ENCODE measurements around the gene LPO. TPM values are rescaled to one million over a fixed set of nuclear protein-coding genes. Genes with fewer than 3 reads are reported as not detected.

LPO gene
- total RNA-seq, 1 experiment from 2014 or later, result 0.05 TPM

- DNase-seq (ENCODE audit: low read depth), result no peak
These were observed 38.9 kb downstream of the LPO start for GRCh38 chr17:58277107-58277801.

- DNase-seq (ENCODE audit: low read depth), result no peak
These were observed 39.6 kb downstream of the LPO start for GRCh38 chr17:58277802-58278595.

GRCh38 chr17:58278661-58279015 is 40.3 kb downstream of the LPO start:
- DNase-seq (ENCODE audit: low read depth), result no peak

GRCh38 chr17:58279016-58279711 is 40.8 kb downstream of the LPO start:
- no peak for DNase-seq (ENCODE audit: low read depth)

GRCh38 chr17:58279736-58280479 is 41.5 kb downstream of the LPO start:
- no peak for DNase-seq (ENCODE audit: low read depth)

GRCh38 chr17:58280480-58281217 is 42.3 kb downstream of the LPO start, which contains the start of gene MPO:
Gene MPO (minus strand): TSS chr17:58280935. CDS start chr17:58280758, 177 bp downstream.
- no peak for DNase-seq (ENCODE audit: low read depth)

- DNase-seq (ENCODE audit: low read depth), result no peak
These were observed 43.2 kb downstream of the LPO start for GRCh38 chr17:58281511-58282011.

- DNase-seq (ENCODE audit: low read depth), result no peak
These were observed 44.1 kb downstream of the LPO start for GRCh38 chr17:58282442-58282841.

GRCh38 chr17:58283674-58284612 is 45.6 kb downstream of the LPO start:
- DNase-seq (ENCODE audit: low read depth), result no peak

GRCh38 chr17:58284613-58285421 is 46.4 kb downstream of the LPO start:
- DNase-seq (ENCODE audit: low read depth), result no peak

GRCh38 chr17:58285422-58285810 is 47.0 kb downstream of the LPO start:
- DNase-seq (ENCODE audit: low read depth), result no peak

- no peak for DNase-seq (ENCODE audit: low read depth)
These were observed 51.5 kb downstream of the LPO start for GRCh38 chr17:58289869-58290268.

GRCh38 chr17:58291246-58291645 is 52.9 kb downstream of the LPO start:
- no peak for DNase-seq (ENCODE audit: low read depth)

GRCh38 chr17:58294034-58294433 is 55.6 kb downstream of the LPO start:
- no peak for DNase-seq (ENCODE audit: low read depth)

- DNase-seq (ENCODE audit: low read depth), result no peak
These were observed 62.0 kb downstream of the LPO start for GRCh38 chr17:58300336-58300735.

- DNase-seq (ENCODE audit: low read depth), result no peak
These were observed 63.2 kb downstream of the LPO start for GRCh38 chr17:58301504-58302150.

GRCh38 chr17:58302171-58302918 is 64.0 kb downstream of the LPO start:
- DNase-seq (ENCODE audit: low read depth), result no peak

Measured in HT1080 (cell line).